Uterus (tissue), 4 donors: ENCODE measurements around the gene ELMO2. TPM values are rescaled to one million over a fixed set of nuclear protein-coding genes. Genes with fewer than 3 reads are reported as not detected.

Source experiments
- DNase-seq, 2 donors: peaks; one replicate each; pipeline ENCODE4 v3.0.0-alpha.2; 2019 to 2020
- H3K27ac ChIP-seq, 2 donors: fragments of 200-600 bp; sonication (generic); 1 replicate in 1 of 2; 2 replicates in 1 of 2; pipeline ENCODE4 v1.5.1; 2016 to 2018
- H3K27me3 ChIP-seq, 2 donors: fragments of 200-600 bp; sonication (generic); one replicate each; pipeline ENCODE4 v1.5.1; 2018 to 2019; ENCODE audit warnings: control low read depth in 1 of 2
- H3K36me3 ChIP-seq, 2 donors: fragments of 200-600 bp; sonication (generic); one replicate each; pipeline ENCODE4 v1.5.1; 2019; ENCODE audit warnings: control low read depth in 1 of 2
- H3K4me1 ChIP-seq, 2 donors: fragments of 200-600 bp; sonication (generic); one replicate each; pipeline ENCODE4 v1.5.1; 2018 to 2019; ENCODE audit warnings: control low read depth in 1 of 2
- H3K4me3 ChIP-seq, 2 donors: fragments of 200-600 bp; sonication (generic); 1 replicate in 1 of 2; 2 replicates in 1 of 2; pipeline ENCODE4 v1.5.1; 2018 to 2019; ENCODE audit warnings: mild to moderate bottlenecking in 1 of 2
- H3K9me3 ChIP-seq, 2 donors: fragments of 200-600 bp; sonication (generic); one replicate each; pipeline ENCODE4 v1.5.1; 2019; ENCODE audit warnings: control low read depth in 1 of 2
- POLR2A ChIP-seq, 2 donors: fragments of 450-650 bp; IDR thresholded peaks; one replicate each; pipeline ENCODE4 v1.6.1; 2016; ENCODE audit warnings: antibody characterized with exemption in 2 of 2, mild to moderate bottlenecking in 1 of 2, moderate library complexity in 1 of 2
- intact Hi-C: fragments of 100-400 bp; cut with DNase I; formaldehyde crosslinking; loops from one replicate; pipeline ENCODE4 v1.15.1; 2023; ENCODE audit warnings: low total_unique reads
- total RNA-seq, 4 donors: library from RNA; depleted of rRNA in 3 of 4; stranded (reverse); fragments of >200 nt in 3 of 4; gene quantifications; one replicate each; pipeline versions ENCODE4 v1.1.0 to v1.2.4, GENCODE V29; 2014 to 2023
- TF ChIP-seq, protein P1 (sequence below), 4 experiments: fragments of 200-600 bp in 2 of 4; fragments of 450-650 bp in 2 of 4; sonication (generic) in 2 of 4; IDR thresholded peaks; one replicate each; pipeline ENCODE4 v1.5.1; 2016 to 2019; ENCODE audit warnings: antibody characterized with exemption in 4 of 4, mild to moderate bottlenecking in 2 of 4, moderate library complexity in 1 of 4
- donor health status: DM: yes; HTN: yes; CAD: no.

Gene ELMO2
- total RNA-seq, 4 donors from 2014 or later: 18.5 to 112 (median 57.2) TPM

DNA sequence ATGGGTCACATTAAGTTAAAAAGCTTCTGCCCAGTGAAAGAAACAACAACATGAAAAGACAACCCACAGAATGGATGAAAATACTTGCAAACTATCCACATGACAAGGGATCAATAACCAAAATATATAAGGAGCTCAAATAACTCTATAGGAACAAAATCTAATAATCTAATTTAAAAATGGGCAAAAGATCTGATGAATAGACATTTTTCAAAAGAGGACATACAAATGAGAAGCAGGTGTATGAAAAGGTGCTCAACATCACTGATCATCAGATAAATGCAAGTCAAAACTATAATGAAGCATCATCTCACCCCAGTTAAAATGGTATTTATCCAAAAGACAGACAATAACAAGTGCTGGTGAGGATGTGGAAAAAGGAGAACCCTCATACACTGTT is 21.0 kb upstream of the ELMO2 start:
- no peak overlapping the region for H3K27ac ChIP-seq
- peaks cover 0 to 3% of the 10 kb centered on the region in 2 donors for H3K27me3 ChIP-seq
- H3K36me3 ChIP-seq: no peaks in the 10 kb centered on the region
- no peaks in the 10 kb centered on the region for H3K4me1 ChIP-seq
- DNase-seq: no peak
- no peak for TF ChIP-seq POLR2A (IDR thresholded peaks at IDR 0.05)
- TF ChIP-seq, protein P1, sequence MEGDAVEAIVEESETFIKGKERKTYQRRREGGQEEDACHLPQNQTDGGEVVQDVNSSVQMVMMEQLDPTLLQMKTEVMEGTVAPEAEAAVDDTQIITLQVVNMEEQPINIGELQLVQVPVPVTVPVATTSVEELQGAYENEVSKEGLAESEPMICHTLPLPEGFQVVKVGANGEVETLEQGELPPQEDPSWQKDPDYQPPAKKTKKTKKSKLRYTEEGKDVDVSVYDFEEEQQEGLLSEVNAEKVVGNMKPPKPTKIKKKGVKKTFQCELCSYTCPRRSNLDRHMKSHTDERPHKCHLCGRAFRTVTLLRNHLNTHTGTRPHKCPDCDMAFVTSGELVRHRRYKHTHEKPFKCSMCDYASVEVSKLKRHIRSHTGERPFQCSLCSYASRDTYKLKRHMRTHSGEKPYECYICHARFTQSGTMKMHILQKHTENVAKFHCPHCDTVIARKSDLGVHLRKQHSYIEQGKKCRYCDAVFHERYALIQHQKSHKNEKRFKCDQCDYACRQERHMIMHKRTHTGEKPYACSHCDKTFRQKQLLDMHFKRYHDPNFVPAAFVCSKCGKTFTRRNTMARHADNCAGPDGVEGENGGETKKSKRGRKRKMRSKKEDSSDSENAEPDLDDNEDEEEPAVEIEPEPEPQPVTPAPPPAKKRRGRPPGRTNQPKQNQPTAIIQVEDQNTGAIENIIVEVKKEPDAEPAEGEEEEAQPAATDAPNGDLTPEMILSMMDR (IDR thresholded peaks at IDR 0.05): no peak
- intact Hi-C loops: no loop called here
- H3K9me3 ChIP-seq: no peaks in the 10 kb centered on the region
- no peak overlapping the region for H3K4me3 ChIP-seq

GRCh38 chr20:46423882-46424482 is 17.6 kb upstream of the ELMO2 start:
- H3K27me3 ChIP-seq: peaks cover 0 to 3% of the 10 kb centered on the region in 2 donors
- H3K4me1 ChIP-seq: no peaks in the 10 kb centered on the region
- TF ChIP-seq, protein P1 (IDR thresholded peaks at IDR 0.05): no peak
- no peak for TF ChIP-seq POLR2A (IDR thresholded peaks at IDR 0.05)
- H3K27ac ChIP-seq: no peak overlapping the region
- intact Hi-C loops: no loop called here
- no peaks in the 10 kb centered on the region for H3K36me3 ChIP-seq
- no peaks in the 10 kb centered on the region for H3K9me3 ChIP-seq
- DNase-seq: no peak
- H3K4me3 ChIP-seq: no peak overlapping the region

GRCh38 chr20:46423342-46423741 is 16.9 kb upstream of the ELMO2 start:
- Histone ChIP-seq H3K9me3 (no peaks in the 10 kb centered on the region), H3K36me3 (no peaks in the 10 kb centered on the region), H3K27me3 (peaks cover 0 to 3% of the 10 kb centered on the region in 2 donors), H3K4me1 (no peaks in the 10 kb centered on the region), H3K4me3 (no peak overlapping the region), H3K27ac (no peak overlapping the region)
- intact Hi-C loops: no loop called here
- no peak for DNase-seq
- no peak for TF ChIP-seq POLR2A (IDR thresholded peaks at IDR 0.05)
- TF ChIP-seq, protein P1 (IDR thresholded peaks at IDR 0.05): no peak

- TF ChIP-seq, protein P1 (IDR thresholded peaks at IDR 0.05): no peak
- no peak for TF ChIP-seq POLR2A (IDR thresholded peaks at IDR 0.05)
- H3K27ac ChIP-seq: no peak overlapping the region
- DNase-seq: no peak
Observed at GRCh38 chr20:46420878-46421277, 14.5 kb upstream of the ELMO2 start.

GRCh38 chr20:46419882-46420281 is 13.5 kb upstream of the ELMO2 start:
- H3K27me3 ChIP-seq: no peaks in the 10 kb centered on the region
- H3K4me3 ChIP-seq: no peak overlapping the region
- H3K9me3 ChIP-seq: no peaks in the 10 kb centered on the region
- no peaks in the 10 kb centered on the region for H3K4me1 ChIP-seq
- no peak for TF ChIP-seq POLR2A (IDR thresholded peaks at IDR 0.05)
- TF ChIP-seq, protein P1 (IDR thresholded peaks at IDR 0.05): no peak
- H3K36me3 ChIP-seq: no peaks in the 10 kb centered on the region
- intact Hi-C loops: no loop called here
- DNase-seq: no peak
- no peak overlapping the region for H3K27ac ChIP-seq

More at GRCh38 chr20:46420878-46421277, 14.5 kb upstream of the ELMO2 start:
- H3K4me3 ChIP-seq: no peak overlapping the region
- H3K4me1 ChIP-seq: no peaks in the 10 kb centered on the region
- H3K36me3 ChIP-seq: no peaks in the 10 kb centered on the region
- intact Hi-C loops: no loop called here
- H3K9me3 ChIP-seq: no peaks in the 10 kb centered on the region
- no peaks in the 10 kb centered on the region for H3K27me3 ChIP-seq
